ENCODE results near the gene ARID1B. TPM values are rescaled to one million over a fixed set of nuclear protein-coding genes. Genes with fewer than 3 reads are reported as not detected.

The ARID1B gene
- total RNA-seq, 1 experiment from 2014 or later, result 60.3 TPM

DNA sequence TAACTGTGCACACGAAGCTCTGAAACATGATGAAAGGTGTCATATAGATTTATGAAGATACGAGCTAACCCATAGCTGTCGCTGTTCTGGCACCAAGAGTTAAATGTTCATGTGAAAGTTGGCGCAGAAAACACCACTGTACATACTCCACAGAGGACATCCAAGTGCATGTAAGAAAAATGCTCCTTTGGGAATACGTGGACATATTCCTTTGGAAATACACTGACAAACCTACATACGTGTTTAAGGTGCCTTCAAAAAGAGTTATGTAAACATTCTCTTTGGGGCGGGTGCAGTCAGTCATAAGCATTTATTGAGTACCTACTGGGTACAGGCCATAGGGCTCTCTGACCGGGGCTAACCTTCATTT lies 723 bp upstream of the ARID1B start:
- POLR2A ChIA-PET, result no interaction called here
- DNase-seq (ENCODE audit: low spot score), result no peak
- Mint-ChIP-seq H3K27me3 (ENCODE audit: low read depth) (no peaks in the 10 kb centered on the region), H3K4me3 (peak overlapping the region; percentile 86), H3K9me3 (no peaks in the 10 kb centered on the region), H3K36me3 (no peaks in the 10 kb centered on the region), H3K4me1 (peaks cover 55% of the 10 kb centered on the region), H3K27ac (peak overlapping the region; percentile 95)
- no peak for TF ChIP-seq JUN (CRISPR knock-in tag; IDR thresholded peaks at IDR 0.05)
- CTCF ChIA-PET, result no interaction called here
- no peak for ATAC-seq

DNA sequence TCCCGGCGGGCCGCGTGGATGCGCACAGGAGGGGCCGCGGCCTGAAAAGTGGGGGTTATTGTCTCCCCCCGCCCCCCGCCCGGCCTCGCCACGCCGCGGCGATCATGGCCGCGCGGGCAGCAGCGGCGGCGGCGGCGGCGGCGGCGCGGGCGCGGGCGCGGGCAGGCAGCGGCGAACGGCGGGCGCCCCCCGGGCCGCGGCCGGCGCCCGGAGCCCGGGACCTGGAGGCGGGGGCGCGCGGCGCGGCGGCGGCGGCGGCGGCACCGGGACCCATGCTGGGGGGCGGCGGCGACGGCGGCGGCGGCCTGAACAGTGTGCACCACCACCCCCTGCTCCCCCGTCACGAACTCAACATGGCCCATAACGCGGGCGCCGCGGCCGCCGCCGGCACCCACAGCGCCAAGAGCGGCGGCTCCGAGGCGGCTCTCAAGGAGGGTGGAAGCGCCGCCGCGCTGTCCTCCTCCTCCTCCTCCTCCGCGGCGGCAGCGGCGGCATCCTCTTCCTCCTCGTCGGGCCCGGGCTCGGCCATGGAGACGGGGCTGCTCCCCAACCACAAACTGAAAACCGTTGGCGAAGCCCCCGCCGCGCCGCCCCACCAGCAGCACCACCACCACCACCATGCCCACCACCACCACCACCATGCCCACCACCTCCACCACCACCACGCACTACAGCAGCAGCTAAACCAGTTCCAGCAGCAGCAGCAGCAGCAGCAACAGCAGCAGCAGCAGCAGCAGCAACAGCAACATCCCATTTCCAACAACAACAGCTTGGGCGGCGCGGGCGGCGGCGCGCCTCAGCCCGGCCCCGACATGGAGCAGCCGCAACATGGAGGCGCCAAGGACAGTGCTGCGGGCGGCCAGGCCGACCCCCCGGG lies 637 bp downstream of the ARID1B start:
- ChIA-PET CTCF (no interaction called here), POLR2A (interaction anchor here (0.7 kb wide), 1 partner anchor 10 kb away, joined by 3 read pairs; no protein-coding TSS in a partner anchor)
- peak overlapping the region; percentile 74; the same call in 1 of the 2 replicates for H3K27ac Mint-ChIP-seq
- ATAC-seq (peak; percentile 6), DNase-seq (ENCODE audit: low spot score) (peak; percentile 31)
- H3K36me3 Mint-ChIP-seq, result no peaks in the 10 kb centered on the region
- no peaks in the 10 kb centered on the region for H3K27me3 Mint-ChIP-seq (ENCODE audit: low read depth)
- no peaks in the 10 kb centered on the region for H3K9me3 Mint-ChIP-seq
- peaks cover 63% of the 10 kb centered on the region for H3K4me1 Mint-ChIP-seq
- H3K4me3 Mint-ChIP-seq, result peak overlapping the region; percentile 76
- TF ChIP-seq ZNF138 (CRISPR knock-in tag; conservative IDR thresholded peaks at IDR 0.05) (no peak), NR2C2 (CRISPR knock-in tag; IDR thresholded peaks at IDR 0.05) (no peak), TEAD4 (CRISPR knock-in tag; IDR thresholded peaks at IDR 0.05) (no peak), IRF2 (CRISPR knock-in tag; IDR thresholded peaks at IDR 0.05; ENCODE audit: borderline replicate concordance, low read depth) (no peak), GRHL2 (CRISPR knock-in tag; IDR thresholded peaks at IDR 0.05; ENCODE audit: insufficient replicate concordance, severe bottlenecking) (no peak), SMAD4 (CRISPR knock-in tag; IDR thresholded peaks at IDR 0.05) (no peak), SOX15 (CRISPR knock-in tag; IDR thresholded peaks at IDR 0.05) (no peak), ZNF263 (CRISPR knock-in tag; IDR thresholded peaks at IDR 0.05; ENCODE audit: low read depth) (0 out of 2 replicates have a peak, but pooled peaks have one; percentile 20), TCF7 (CRISPR knock-in tag; IDR thresholded peaks at IDR 0.05; ENCODE audit: low read depth) (no peak), SP1 (CRISPR knock-in tag; conservative IDR thresholded peaks at IDR 0.05) (no peak; the same call in 1 of the 2 replicates), ETV6 (CRISPR knock-in tag; IDR thresholded peaks at IDR 0.05) (peak; percentile 48; the same call in 1 of the 2 replicates), SMAD3 (CRISPR knock-in tag; IDR thresholded peaks at IDR 0.05; ENCODE audit: borderline replicate concordance) (no peak), ZNF423 (CRISPR knock-in tag; IDR thresholded peaks at IDR 0.05) (no peak), ZNF219 (CRISPR knock-in tag; IDR thresholded peaks at IDR 0.05; ENCODE audit: borderline replicate concordance) (no peak), NFYB (CRISPR knock-in tag; conservative IDR thresholded peaks at IDR 0.05; ENCODE audit: low read depth) (no peak)
- TF ChIP-seq, protein P1, sequence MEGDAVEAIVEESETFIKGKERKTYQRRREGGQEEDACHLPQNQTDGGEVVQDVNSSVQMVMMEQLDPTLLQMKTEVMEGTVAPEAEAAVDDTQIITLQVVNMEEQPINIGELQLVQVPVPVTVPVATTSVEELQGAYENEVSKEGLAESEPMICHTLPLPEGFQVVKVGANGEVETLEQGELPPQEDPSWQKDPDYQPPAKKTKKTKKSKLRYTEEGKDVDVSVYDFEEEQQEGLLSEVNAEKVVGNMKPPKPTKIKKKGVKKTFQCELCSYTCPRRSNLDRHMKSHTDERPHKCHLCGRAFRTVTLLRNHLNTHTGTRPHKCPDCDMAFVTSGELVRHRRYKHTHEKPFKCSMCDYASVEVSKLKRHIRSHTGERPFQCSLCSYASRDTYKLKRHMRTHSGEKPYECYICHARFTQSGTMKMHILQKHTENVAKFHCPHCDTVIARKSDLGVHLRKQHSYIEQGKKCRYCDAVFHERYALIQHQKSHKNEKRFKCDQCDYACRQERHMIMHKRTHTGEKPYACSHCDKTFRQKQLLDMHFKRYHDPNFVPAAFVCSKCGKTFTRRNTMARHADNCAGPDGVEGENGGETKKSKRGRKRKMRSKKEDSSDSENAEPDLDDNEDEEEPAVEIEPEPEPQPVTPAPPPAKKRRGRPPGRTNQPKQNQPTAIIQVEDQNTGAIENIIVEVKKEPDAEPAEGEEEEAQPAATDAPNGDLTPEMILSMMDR (IDR thresholded peaks at IDR 0.05), result no peak
- TF ChIP-seq, protein P2, sequence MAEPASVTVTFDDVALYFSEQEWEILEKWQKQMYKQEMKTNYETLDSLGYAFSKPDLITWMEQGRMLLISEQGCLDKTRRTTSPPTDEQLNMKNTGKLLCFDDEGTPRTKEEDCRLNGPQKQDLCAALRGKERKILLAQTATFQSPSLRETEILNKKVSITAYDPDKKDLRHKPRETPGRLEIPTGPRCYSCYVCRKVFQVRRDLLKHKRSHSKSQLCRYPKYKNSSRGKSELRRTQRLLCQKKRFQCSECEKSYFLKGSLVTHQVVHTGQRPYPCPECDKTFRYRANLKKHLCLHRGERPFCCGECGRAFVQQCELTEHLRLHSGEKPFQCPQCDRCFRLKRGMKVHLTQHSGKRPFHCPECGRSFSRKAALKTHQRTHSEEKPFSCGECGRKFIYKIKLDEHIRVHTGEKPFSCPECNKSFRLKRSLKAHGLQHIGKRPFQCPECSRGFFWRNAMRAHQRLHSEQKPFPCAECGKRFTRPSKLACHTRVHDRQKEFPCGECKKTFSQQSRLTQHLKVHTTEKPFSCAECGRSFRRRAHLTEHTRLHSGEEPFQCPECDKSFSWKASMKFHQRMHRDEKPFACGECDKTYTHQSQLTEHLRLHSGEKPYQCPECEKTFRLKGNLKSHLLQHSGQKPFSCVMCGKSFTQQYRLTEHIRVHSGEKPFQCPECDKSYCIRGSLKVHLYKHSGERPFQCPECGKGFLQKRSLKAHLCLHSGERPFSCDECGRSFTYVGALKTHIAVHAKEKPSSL (CRISPR knock-in tag; conservative IDR thresholded peaks at IDR 0.05), result no peak
- TF ChIP-seq, protein P3, sequence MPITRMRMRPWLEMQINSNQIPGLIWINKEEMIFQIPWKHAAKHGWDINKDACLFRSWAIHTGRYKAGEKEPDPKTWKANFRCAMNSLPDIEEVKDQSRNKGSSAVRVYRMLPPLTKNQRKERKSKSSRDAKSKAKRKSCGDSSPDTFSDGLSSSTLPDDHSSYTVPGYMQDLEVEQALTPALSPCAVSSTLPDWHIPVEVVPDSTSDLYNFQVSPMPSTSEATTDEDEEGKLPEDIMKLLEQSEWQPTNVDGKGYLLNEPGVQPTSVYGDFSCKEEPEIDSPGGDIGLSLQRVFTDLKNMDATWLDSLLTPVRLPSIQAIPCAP (CRISPR knock-in tag; IDR thresholded peaks at IDR 0.05), result no peak
- TF ChIP-seq, protein P4, sequence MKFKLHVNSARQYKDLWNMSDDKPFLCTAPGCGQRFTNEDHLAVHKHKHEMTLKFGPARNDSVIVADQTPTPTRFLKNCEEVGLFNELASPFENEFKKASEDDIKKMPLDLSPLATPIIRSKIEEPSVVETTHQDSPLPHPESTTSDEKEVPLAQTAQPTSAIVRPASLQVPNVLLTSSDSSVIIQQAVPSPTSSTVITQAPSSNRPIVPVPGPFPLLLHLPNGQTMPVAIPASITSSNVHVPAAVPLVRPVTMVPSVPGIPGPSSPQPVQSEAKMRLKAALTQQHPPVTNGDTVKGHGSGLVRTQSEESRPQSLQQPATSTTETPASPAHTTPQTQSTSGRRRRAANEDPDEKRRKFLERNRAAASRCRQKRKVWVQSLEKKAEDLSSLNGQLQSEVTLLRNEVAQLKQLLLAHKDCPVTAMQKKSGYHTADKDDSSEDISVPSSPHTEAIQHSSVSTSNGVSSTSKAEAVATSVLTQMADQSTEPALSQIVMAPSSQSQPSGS (CRISPR knock-in tag; IDR thresholded peaks at IDR 0.05; ENCODE audit: borderline replicate concordance, low read depth), result no peak
- TF ChIP-seq, protein P5, sequence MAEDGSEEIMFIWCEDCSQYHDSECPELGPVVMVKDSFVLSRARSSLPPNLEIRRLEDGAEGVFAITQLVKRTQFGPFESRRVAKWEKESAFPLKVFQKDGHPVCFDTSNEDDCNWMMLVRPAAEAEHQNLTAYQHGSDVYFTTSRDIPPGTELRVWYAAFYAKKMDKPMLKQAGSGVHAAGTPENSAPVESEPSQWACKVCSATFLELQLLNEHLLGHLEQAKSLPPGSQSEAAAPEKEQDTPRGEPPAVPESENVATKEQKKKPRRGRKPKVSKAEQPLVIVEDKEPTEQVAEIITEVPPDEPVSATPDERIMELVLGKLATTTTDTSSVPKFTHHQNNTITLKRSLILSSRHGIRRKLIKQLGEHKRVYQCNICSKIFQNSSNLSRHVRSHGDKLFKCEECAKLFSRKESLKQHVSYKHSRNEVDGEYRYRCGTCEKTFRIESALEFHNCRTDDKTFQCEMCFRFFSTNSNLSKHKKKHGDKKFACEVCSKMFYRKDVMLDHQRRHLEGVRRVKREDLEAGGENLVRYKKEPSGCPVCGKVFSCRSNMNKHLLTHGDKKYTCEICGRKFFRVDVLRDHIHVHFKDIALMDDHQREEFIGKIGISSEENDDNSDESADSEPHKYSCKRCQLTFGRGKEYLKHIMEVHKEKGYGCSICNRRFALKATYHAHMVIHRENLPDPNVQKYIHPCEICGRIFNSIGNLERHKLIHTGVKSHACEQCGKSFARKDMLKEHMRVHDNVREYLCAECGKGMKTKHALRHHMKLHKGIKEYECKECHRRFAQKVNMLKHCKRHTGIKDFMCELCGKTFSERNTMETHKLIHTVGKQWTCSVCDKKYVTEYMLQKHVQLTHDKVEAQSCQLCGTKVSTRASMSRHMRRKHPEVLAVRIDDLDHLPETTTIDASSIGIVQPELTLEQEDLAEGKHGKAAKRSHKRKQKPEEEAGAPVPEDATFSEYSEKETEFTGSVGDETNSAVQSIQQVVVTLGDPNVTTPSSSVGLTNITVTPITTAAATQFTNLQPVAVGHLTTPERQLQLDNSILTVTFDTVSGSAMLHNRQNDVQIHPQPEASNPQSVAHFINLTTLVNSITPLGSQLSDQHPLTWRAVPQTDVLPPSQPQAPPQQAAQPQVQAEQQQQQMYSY (CRISPR knock-in tag; IDR thresholded peaks at IDR 0.05), result 0 out of 2 replicates have a peak, but pooled peaks have one; percentile 19
- TF ChIP-seq, protein P6, sequence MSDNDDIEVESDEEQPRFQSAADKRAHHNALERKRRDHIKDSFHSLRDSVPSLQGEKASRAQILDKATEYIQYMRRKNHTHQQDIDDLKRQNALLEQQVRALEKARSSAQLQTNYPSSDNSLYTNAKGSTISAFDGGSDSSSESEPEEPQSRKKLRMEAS (CRISPR knock-in tag; IDR thresholded peaks at IDR 0.05), result 0 out of 2 replicates have a peak, but pooled peaks have one; percentile 2
